GM19099 (cell line): ENCODE results near the gene NR3C2.

Source experiments
- POLR2A ChIP-seq: IDR thresholded peaks from 3 replicates; pipeline ENCODE4 v1.6.1; 2011; ENCODE audit warnings: low read depth; ENCODE audit not compliant: insufficient read length; ENCODE audit errors: extremely low read depth

The NR3C2 gene

GRCh38 chr4:148415500-148415899 is 26.7 kb downstream of the NR3C2 start:
- TF ChIP-seq POLR2A = no peak

DNA sequence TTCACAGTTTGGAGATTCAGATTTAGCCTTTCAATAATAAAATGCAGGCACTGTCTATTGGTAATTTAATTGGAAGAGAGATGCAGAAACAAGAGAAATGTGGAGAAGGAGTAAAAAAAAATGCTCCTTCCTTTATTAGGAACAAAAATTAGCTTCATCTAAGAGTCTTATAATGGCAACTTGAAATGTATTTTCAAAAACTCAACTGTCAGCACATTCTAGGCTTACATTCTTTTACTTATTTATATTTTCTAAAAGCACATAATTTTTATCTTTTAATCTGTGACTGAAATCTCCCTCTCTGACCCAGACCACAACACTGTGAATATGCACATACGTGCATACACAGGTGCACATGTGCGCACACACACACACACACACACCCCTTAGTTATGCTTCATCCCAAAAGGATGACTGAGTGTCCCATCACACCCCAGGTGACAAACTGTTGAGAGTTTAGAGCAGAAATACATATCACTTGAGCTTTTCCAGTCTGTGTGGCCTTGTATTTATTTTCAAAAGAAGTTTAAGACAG is 29.7 kb downstream of the NR3C2 start:
- TF ChIP-seq POLR2A = no peak

- TF ChIP-seq POLR2A = no peak
Observed at GRCh38 chr4:148405161-148405893, 36.9 kb downstream of the NR3C2 start.

GRCh38 chr4:148398988-148399387 is 43.2 kb downstream of the NR3C2 start:
- TF ChIP-seq POLR2A = no peak

- TF ChIP-seq POLR2A = no peak
Observed at GRCh38 chr4:148397771-148398170, 44.4 kb downstream of the NR3C2 start.

DNA sequence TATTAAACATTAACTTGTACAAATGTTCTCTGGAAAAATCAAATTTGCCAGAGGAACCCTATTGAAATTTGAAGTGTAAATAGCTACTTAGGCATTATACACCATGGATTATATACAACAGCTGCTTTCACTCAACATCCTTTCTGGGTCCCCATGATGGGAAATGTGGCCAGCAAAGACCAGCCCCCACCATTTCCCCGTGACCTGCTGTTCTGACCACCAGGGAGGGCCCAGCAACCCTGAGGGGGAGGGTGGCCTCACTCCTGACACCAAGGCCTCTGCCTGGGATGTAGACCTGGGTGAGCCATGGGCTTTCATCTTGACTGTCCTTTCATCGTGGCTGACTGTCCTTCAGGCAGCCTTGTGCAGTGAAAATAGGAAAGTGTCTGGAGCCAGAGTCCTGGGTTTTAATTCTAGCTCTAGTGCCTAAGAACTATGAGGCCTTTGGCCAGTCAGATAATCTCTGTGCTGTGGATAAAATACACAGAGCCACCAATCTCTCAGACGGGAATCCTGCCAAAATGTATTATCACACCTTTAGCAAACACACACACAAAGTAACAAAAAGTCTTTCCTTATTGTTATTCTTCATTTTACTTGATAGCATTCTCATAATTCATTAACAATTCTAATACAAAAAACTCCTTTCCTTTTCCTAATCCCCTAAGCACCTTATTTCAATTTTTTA is 45.1 kb downstream of the NR3C2 start:
- TF ChIP-seq POLR2A = no peak

GRCh38 chr4:148395771-148396170 is 46.4 kb downstream of the NR3C2 start:
- no peak for TF ChIP-seq POLR2A

- TF ChIP-seq POLR2A = no peak
Observed at GRCh38 chr4:148391056-148391455, 51.2 kb downstream of the NR3C2 start.

DNA sequence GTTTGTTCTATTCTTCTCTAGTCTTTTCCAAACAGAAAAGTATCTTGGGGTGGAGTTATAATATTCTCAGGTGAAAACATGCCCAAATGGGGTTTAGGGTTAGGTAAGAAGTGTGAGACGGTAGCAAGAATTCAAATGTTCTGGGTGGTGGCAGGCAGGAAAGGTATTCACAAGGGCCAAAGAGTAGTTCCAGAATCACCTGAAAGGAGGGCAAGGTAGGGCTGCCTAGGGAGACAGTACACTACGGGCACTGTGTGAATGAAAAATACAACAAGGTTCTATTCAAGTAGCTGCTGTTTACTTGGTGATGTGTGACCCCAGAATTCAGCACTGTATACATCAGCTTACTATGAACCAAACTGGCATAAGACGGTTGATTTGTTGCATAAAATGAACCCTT is 51.9 kb downstream of the NR3C2 start:
- no peak for TF ChIP-seq POLR2A

- no peak for TF ChIP-seq POLR2A
Observed at GRCh38 chr4:148380291-148380690, 61.9 kb downstream of the NR3C2 start.

DNA sequence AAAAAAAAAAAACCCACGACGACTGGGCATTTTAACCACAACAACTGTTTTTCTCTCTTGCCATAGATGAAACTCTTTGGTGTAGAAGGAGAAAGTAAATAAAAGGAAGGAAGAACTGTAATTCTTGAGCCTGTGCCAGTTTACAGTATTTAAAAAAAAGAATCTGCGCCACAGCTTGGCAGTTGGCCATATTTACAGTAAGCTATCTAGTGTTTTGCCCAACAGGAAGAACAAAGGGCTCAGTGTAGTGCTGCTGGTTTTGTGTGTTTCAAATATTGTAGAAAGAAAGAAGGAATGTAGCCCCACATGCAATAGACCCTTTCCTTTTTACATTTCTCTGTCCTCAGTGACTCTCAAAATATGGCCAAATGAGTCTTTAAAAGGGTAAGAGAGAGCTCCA is 66.1 kb downstream of the NR3C2 start:
- TF ChIP-seq POLR2A = no peak

- TF ChIP-seq POLR2A = no peak
Observed at GRCh38 chr4:148375584-148375983, 66.6 kb downstream of the NR3C2 start.

DNA sequence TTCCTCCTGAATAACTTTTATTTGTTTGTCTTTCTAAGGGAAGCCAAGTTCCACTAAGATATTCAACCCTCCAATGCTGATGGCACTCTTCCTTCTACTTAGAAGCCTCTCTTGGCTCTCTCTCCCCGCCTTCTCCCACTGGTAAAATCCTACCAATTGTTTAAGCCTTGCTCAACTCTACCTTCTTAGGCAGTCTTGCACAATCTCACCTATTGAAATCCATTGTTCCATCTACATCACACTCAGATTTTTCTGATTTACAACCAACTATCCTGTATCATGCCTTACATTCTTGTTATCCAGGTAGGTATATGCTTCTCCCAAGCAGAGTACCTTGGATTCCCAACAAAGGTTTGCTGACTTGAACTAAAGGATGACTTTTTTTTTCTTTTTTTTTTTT is 69.1 kb downstream of the NR3C2 start:
- no peak for TF ChIP-seq POLR2A

- no peak for TF ChIP-seq POLR2A
Observed at GRCh38 chr4:148369919-148370318, 72.3 kb downstream of the NR3C2 start.

- no peak for TF ChIP-seq POLR2A
Observed at GRCh38 chr4:148367756-148368155, 74.5 kb downstream of the NR3C2 start.

GRCh38 chr4:148366251-148366650 is 76.0 kb downstream of the NR3C2 start:
- no peak for TF ChIP-seq POLR2A
